VCaP (cell line): ENCODE results near the gene SEMA7A.
"Not testable (repeated sequence)": the region's sequence is repeated elsewhere in the genome, so short reads cannot be mapped to it uniquely, and the experiment has no call there.

Experiments
- H3K27ac ChIP-seq: fragments of 450-650 bp; 2 replicates; pipeline ENCODE4 v1.5.1; 2017
- CTCF ChIP-seq: fragments of 450-650 bp; conservative IDR thresholded peaks from 2 replicates; pipeline ENCODE4 v1.5.1; 2017; ENCODE audit warnings: mild to moderate bottlenecking, moderate library complexity

The SEMA7A gene

GRCh38 chr15:74464216-74464615 is 30.5 kb upstream of the SEMA7A start:
- TF ChIP-seq CTCF, result no peak
- no peak overlapping the region for H3K27ac ChIP-seq

- TF ChIP-seq CTCF, result no peak
- no peak overlapping the region for H3K27ac ChIP-seq
These were observed 29.9 kb upstream of the SEMA7A start for GRCh38 chr15:74463634-74464033.

GRCh38 chr15:74461847-74462511 is 28.2 kb upstream of the SEMA7A start:
- TF ChIP-seq CTCF, result no peak
- peak overlapping the region; percentile 85 for H3K27ac ChIP-seq

- H3K27ac ChIP-seq, result peak within 1 kb of the TSS; percentile 85
- TF ChIP-seq CTCF, result peak; percentile 39
These were observed 27.4 kb upstream of the SEMA7A start, which contains the start of gene UBL7 for GRCh38 chr15:74460871-74461846. Gene UBL7, minus strand, starts transcription at chr15:74461160. Its CDS starts 2,293 bp downstream, at chr15:74458867.

- no peak for TF ChIP-seq CTCF
- H3K27ac ChIP-seq, result peak overlapping the region; percentile 85
These were observed 26.5 kb upstream of the SEMA7A start for GRCh38 chr15:74460298-74460697.

- peak overlapping the region; percentile 85 for H3K27ac ChIP-seq
These were observed 26.0 kb upstream of the SEMA7A start for GRCh38 chr15:74459798-74460197.

- TF ChIP-seq CTCF, result no peak
- no peak overlapping the region for H3K27ac ChIP-seq
These were observed 24.7 kb upstream of the SEMA7A start for GRCh38 chr15:74458473-74458872.

- not testable (repeated sequence) for H3K27ac ChIP-seq
These were observed 23.3 kb upstream of the SEMA7A start for GRCh38 chr15:74457036-74457435.
